ENCODE data around the gene TEX38. TPM values are rescaled to one million over a fixed set of nuclear protein-coding genes. Genes with fewer than 3 reads are reported as not detected.

Gene TEX38
- not detected in 2 replicates for total RNA-seq

DNA sequence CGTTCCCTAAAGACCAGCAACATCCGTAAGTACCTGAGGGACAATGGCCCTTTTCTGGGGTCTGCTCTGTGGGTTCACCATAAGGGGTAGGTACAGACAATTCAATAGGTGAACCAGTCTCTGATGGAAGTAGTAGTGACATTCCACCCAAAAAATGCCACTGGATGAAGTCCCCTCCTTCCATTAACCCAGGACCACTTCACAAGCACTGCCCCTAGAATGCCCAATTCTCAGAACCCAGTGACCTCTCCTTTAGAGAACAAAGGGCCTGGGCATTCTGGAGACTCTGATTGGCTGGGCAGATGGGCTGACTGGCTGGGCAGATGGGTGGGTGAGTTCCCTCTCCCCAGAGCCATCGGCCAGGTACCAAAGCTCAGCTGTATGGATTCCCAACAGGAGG lies at the start of gene TEX38:
Gene TEX38, plus strand, starts transcription at position 301 of the 400 bp plus-strand sequence. Its CDS starts 81 bp downstream, at position 382.
- DNase-seq (ENCODE audit: low read depth), result no peak
- TF ChIP-seq, protein P1, sequence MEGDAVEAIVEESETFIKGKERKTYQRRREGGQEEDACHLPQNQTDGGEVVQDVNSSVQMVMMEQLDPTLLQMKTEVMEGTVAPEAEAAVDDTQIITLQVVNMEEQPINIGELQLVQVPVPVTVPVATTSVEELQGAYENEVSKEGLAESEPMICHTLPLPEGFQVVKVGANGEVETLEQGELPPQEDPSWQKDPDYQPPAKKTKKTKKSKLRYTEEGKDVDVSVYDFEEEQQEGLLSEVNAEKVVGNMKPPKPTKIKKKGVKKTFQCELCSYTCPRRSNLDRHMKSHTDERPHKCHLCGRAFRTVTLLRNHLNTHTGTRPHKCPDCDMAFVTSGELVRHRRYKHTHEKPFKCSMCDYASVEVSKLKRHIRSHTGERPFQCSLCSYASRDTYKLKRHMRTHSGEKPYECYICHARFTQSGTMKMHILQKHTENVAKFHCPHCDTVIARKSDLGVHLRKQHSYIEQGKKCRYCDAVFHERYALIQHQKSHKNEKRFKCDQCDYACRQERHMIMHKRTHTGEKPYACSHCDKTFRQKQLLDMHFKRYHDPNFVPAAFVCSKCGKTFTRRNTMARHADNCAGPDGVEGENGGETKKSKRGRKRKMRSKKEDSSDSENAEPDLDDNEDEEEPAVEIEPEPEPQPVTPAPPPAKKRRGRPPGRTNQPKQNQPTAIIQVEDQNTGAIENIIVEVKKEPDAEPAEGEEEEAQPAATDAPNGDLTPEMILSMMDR (conservative IDR thresholded peaks at IDR 0.05; ENCODE audit: low read depth, low read length), result no peak
- no peak within 1 kb of the TSS for H3K4me3 ChIP-seq (ENCODE audit: low read depth, low read length)

DNA sequence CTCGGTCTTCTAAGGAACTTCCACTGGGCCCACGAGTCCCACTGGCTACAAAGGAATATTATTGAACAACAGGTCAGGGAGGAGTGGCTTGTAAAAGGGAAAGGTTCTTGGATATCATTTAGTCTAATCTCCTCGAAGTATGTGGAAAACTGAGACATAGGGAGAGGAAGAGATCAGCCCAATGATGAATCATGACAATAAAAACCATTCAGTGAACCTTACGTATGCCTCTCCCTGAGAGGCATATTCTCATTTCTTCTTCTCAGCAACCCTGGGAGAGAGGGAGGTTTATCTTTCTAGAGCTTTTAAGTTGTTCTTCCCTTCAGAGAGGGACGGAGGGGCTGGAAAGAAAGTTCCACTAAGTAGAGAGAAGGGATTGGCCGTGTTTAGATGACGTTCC lies 49.7 kb upstream of the TEX38 start:
- DNase-seq (ENCODE audit: low read depth), result no peak
- TF ChIP-seq, protein P1 (conservative IDR thresholded peaks at IDR 0.05; ENCODE audit: low read depth, low read length), result no peak
- no peak overlapping the region for H3K4me3 ChIP-seq (ENCODE audit: low read depth, low read length)

DNA sequence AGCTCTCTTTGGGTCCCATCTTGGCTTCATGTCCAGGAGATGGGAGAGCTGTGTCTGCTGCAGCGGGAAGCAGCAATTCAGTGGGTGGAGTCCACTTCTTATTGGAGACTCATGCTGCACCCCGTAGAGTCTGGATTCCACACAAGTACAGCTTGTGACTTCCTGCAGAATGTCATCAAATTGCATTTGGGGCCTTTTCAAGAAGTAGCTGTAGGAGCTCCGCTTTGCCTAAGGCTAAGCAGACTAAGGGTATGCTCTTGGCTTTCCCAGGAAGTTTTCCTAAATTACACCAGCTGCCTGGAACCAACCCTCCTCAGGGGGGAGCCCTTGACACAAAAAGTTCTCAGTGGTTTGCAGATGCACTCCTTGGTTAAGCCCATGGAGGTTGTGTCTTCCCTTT lies 49.3 kb upstream of the TEX38 start:
- H3K4me3 ChIP-seq (ENCODE audit: low read depth, low read length), result no peak overlapping the region
- TF ChIP-seq, protein P1 (conservative IDR thresholded peaks at IDR 0.05; ENCODE audit: low read depth, low read length), result peak; percentile 65
- no peak for DNase-seq (ENCODE audit: low read depth)

DNA sequence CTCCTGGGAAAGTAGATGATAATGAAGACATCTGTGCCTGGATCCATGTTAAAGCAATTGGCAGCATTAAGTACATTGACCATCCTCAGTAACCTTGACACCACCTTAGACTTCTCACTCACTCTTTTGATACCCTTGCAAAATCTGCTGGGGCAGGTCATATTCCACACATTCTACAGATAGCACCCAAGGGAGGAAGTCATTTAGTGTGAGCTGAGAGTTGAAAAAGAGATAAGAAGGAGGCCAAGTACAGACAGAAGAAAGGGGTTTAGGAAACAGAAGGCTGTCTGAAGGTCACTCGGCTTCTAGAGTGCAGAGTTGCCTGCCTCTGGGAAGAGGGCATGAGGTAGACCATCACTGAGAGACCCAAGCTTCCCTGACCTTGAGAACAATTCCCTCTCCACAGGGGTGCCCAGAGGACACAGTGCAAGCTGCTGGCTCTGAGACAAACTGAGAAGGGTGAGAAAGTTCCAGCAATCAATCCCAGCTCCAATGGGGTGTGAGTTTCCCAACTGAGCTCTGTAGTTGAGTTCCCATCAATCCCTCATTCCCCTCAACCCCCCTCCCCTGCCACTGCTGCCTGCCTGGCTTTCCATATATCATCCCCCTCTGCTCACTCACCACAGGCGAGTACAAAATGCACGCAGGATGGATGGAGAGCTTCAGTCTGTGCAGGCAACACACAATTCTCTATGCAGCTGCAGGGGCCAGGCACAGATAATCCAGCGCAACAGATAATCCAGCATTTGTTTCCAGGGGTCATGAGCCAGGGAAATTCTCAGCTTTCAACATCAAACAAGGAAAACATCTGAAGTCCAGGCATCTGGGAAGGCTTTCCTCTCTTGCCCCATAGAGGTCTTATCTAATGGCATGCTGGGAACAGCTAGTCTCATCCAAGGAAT lies 47.7 kb upstream of the TEX38 start:
- DNase-seq (ENCODE audit: low read depth), result no peak
- H3K4me3 ChIP-seq (ENCODE audit: low read depth, low read length), result no peak overlapping the region
- TF ChIP-seq, protein P1 (conservative IDR thresholded peaks at IDR 0.05; ENCODE audit: low read depth, low read length), result no peak

DNA sequence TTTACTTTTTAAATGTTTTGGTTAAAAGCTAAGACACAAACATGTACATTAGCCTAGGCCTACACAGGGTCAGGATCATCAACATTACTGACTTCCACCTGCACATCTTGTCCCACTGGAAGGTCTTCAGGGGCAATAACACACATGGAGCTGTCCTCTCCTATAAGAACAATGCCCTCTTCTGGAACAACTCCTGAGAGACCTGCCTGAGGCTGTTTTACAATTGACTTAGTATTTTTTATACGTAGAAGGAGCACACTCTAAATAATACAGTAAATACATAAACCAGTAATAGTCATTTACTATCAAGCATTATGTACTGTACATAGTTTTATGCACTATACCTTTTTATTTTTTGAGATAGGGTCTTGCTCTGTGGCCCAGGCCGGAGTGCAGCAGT lies 40.9 kb upstream of the TEX38 start:
- no peak overlapping the region for H3K4me3 ChIP-seq (ENCODE audit: low read depth, low read length)
- DNase-seq (ENCODE audit: low read depth), result no peak
- TF ChIP-seq, protein P1 (conservative IDR thresholded peaks at IDR 0.05; ENCODE audit: low read depth, low read length), result no peak

DNA sequence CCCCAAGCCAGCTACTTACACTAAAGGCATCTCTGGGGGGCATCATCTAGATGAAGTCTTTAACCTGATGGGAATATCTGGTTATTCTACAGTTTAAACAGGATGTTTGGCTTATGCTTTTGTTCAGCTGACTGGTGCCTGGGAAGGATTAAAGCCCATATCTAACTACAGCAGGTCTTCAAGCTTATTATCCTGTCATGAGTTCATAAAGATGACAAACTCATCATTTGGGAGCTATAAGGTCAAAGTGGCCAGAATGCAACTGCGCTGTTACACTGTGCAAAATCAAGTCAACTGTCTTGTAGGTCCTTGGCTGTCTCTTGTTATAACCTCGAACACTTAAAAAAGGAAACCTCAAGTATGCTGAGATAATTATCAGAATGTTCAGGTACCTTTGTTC lies 36.4 kb upstream of the TEX38 start:
- H3K4me3 ChIP-seq (ENCODE audit: low read depth, low read length), result no peak overlapping the region
- TF ChIP-seq, protein P1 (conservative IDR thresholded peaks at IDR 0.05; ENCODE audit: low read depth, low read length), result no peak
- DNase-seq (ENCODE audit: low read depth), result no peak

Data from epithelial cell of proximal tubule (primary cell).